Hindlimb muscle (tissue), 1 donor: ENCODE results near the gene DAZAP2. TPM values are rescaled to one million over a fixed set of nuclear protein-coding genes. Genes with fewer than 3 reads are reported as not detected.
"Not testable (repeated sequence)": the region's sequence is repeated elsewhere in the genome, so short reads cannot be mapped to it uniquely, and the experiment has no call there.

Source experiments
- DNase-seq: peaks from one replicate; pipeline ENCODE4 v3.0.0-alpha.2; 2013
- polyA plus RNA-seq: library from polyadenylated mRNA; unstranded; fragments of 120-200 nt; gene quantifications from one replicate; pipeline ENCODE4 v1.2.1, GENCODE V29; 2013; ENCODE audit not compliant: insufficient read length

The DAZAP2 gene
- polyA plus RNA-seq, 1 donor, result 77.8 TPM

GRCh38 chr12:51247523-51248206, 9.0 kb downstream of the DAZAP2 start:
- DNase-seq, result no peak

GRCh38 chr12:51253276-51253675, 14.7 kb downstream of the DAZAP2 start:
- no peak for DNase-seq

GRCh38 chr12:51254536-51254935, 15.9 kb downstream of the DAZAP2 start:
- no peak for DNase-seq

GRCh38 chr12:51259600-51259999, 21.0 kb downstream of the DAZAP2 start:
- not testable (repeated sequence) for DNase-seq

- no peak for DNase-seq
Observed at GRCh38 chr12:51262758-51263177, 24.1 kb downstream of the DAZAP2 start.

GRCh38 chr12:51263341-51263740, 24.7 kb downstream of the DAZAP2 start:
- DNase-seq, result no peak

GRCh38 chr12:51264297-51264696, 25.7 kb downstream of the DAZAP2 start:
- DNase-seq, result no peak

GRCh38 chr12:51265024-51265423, 26.4 kb downstream of the DAZAP2 start:
- no peak for DNase-seq

- no peak for DNase-seq
Observed at GRCh38 chr12:51269174-51270066, 30.8 kb downstream of the DAZAP2 start.

GRCh38 chr12:51270067-51270950, 31.7 kb downstream of the DAZAP2 start, which contains the start of gene SMAGP:
TSS of gene SMAGP (minus strand) at chr12:51270415. CDS start at chr12:51269278, 1,137 bp downstream.
- DNase-seq, result no peak

- DNase-seq, result no peak
Observed at GRCh38 chr12:51270951-51271518, 32.4 kb downstream of the DAZAP2 start.

- DNase-seq, result not testable (repeated sequence)
Observed at GRCh38 chr12:51272810-51273209, 34.2 kb downstream of the DAZAP2 start.

- DNase-seq, result no peak
Observed at GRCh38 chr12:51275088-51275487, 36.5 kb downstream of the DAZAP2 start.

- DNase-seq, result no peak
Observed at GRCh38 chr12:51281202-51281924, 42.7 kb downstream of the DAZAP2 start.

- DNase-seq, result no peak
Observed at GRCh38 chr12:51285843-51286242, 47.2 kb downstream of the DAZAP2 start.

- not testable (repeated sequence) for DNase-seq
Observed at GRCh38 chr12:51291603-51292513, 53.2 kb downstream of the DAZAP2 start.
